ENCODE measurements around the gene DCAF6.

Gene DCAF6

DNA sequence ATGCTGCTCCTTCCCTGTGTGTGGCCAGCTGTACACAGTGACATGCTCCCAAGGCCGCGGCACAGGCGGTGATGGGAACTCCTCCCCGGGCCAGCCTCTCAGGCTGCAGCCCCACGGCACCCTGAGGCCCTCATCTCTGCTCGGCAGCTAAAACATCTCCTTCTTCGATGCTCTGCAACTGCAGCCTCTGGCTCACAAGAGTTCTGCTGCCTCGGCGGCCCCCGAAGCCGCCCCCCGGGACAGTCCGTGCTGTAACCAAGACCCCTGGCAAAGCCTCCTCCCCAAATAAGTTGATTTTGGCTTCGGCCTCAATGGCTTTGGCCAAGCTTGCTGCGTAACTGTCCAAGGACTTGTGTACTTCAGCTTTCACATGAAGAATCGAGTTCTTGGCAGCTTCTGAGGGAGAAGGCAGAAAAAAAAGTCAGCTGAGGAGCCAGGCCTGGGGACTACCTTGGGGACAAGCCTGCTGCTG, 149.0 kb downstream of the DCAF6 start:
- TF ChIP-seq ZNF274 (IDR thresholded peaks at IDR 0.05; ENCODE audit: low read depth, low read length) = no peak
- no peak overlapping the region for H3K4me3 ChIP-seq (ENCODE audit: low read length)

DNA sequence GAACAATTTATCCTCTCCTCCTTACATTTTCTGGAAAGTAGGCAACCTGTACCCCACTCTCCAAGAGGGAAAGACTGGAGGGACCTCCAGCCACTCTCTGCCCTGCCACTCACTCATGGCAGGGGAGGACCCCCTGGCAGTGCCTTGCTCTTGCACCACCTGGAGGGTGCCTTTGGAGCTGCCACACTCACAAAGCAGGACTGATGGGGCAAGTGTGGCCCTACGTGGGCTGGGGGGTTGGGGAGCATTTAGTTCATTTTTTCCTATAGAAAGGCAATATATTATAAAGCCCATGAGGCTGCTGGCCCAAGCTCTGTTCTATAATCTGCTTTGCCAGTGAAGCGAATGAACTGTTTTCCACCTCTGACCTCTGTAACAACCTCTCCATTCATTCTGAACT, 150.0 kb downstream of the DCAF6 start:
- no peak overlapping the region for H3K4me3 ChIP-seq (ENCODE audit: low read length)
- TF ChIP-seq ZNF274 (IDR thresholded peaks at IDR 0.05; ENCODE audit: low read depth, low read length) = no peak

DNA sequence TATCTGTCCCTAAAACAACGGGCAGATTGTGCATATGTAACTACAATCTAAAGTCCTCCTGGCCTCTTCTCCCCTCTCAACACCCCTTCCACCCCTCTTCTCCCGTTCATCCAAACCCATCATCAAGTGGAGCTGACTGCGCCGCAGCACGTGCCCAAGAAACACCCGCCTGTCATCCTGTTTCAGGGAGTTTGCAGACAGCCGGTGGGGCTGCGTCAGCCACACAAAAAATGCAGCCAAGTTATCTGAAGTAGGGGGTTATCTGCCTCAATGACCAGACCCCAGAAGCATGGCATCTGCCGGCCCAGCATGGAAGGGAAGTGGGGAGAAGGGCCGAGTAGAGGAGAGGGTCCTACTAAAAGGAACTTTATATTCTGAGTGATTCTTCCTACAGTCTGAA, 151.2 kb downstream of the DCAF6 start:
- H3K4me3 ChIP-seq (ENCODE audit: low read length) = no peak overlapping the region
- no peak for TF ChIP-seq ZNF274 (IDR thresholded peaks at IDR 0.05; ENCODE audit: low read depth, low read length)

DNA sequence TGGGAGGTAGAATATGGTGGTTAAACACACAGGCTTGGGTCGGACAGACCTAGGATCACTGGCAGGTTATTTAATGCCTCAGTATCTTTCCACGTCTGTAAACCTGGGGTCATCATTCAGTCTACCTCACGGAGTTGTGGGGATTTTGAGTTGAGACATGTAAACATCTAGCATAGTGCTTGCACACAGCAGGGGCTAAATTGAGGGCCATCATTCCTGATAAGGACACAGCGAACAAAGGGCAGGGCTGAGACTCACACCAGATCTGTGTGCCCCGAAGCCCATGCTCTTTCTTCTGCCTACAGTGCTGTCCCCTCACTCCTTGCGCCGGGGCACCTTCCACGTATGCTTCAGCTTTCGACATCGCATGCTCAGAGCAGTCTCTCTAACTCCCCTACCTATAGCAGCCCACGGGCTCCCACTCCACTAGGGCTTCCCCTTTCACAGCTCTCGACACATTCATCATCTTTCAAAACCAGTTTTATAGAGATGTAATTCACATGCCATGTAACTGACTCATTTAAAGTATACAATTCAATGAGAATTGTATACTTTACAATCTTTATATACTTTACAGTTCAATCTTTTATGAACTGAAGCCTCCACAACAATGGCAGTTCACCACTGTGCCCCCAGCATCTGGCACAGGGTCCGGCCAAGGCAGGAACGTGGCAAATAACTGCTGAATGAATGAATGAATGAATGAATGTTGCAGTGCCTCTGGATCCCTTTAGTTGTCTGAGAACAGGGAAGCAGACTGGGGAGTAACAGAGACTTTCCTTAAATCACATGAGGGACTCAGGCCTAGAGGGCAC, 152.2 kb downstream of the DCAF6 start:
- H3K4me3 ChIP-seq (ENCODE audit: low read length) = no peak overlapping the region
- TF ChIP-seq ZNF274 (IDR thresholded peaks at IDR 0.05; ENCODE audit: low read depth, low read length) = no peak

DNA sequence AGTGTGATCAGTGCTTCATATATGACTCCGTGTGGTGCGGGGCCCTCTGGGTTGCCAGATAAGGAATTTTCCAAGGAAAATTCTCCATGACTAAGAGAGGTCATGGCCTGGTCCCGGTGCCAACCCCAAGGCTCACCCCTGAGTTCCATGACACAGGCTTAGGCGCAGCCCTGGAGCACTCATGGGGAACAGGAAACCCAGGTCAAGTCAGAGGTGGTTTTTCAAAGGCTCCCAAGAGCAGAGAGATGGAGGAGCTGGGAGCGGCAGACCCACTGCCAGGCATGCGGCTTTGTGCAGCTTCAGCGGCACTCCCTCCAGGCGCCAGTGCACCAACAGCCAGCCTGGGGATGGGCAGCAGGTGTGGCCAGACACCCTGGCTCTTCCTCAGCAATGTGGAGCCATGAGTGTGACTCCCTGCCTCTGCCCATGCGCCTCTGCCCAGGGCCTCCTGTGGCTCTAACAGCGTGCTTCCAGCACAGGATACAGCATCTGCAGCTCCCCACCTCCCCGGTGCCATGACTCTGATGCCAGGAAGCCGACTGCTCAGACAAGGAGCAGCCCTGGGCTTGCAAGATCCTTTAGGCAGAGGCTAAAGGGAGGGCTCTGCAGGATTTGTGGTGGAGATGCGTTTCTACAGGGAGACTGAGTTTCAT, 153.0 kb downstream of the DCAF6 start:
- TF ChIP-seq ZNF274 (IDR thresholded peaks at IDR 0.05; ENCODE audit: low read depth, low read length) = no peak
- H3K4me3 ChIP-seq (ENCODE audit: low read length) = no peak overlapping the region

DNA sequence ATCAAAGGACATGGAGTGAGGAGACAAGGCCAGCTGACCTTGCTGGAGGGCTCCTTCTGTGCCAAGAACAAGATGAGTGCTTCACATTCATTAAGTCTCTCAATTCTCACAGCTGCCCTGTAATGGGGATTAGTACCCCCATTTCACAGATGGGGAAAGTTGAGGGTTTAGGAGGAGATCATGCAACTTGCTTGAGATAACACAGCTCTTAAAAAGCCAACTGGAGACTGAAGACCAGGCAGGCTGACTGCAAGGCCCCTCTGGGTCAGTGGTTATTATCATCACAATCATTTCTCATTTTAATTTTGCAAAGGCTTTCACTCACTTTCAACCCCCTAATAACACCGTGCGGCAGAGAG, 153.5 kb downstream of the DCAF6 start:
- no peak for TF ChIP-seq ZNF274 (IDR thresholded peaks at IDR 0.05; ENCODE audit: low read depth, low read length)
- no peak overlapping the region for H3K4me3 ChIP-seq (ENCODE audit: low read length)

DNA sequence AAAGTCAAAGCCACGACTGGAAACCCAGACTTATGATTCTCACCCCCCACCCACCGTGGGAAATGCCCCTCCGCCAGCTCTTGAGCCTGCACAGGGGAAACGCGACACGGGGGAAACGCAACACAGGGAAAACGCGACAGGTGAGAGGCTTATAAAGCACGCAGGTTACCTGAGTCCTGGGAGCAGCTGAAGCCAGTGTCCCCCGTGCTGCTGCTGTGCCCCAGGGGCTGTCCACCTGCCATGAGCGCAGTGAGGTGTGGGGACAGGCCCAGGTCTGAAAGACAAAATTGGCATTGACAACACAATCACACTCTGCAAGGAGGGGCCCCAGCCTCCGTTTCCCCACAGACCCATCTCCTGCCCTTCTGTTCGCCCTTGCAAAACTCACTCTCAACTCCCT, 153.9 kb downstream of the DCAF6 start:
- TF ChIP-seq ZNF274 (IDR thresholded peaks at IDR 0.05; ENCODE audit: low read depth, low read length) = no peak
- no peak overlapping the region for H3K4me3 ChIP-seq (ENCODE audit: low read length)

DNA sequence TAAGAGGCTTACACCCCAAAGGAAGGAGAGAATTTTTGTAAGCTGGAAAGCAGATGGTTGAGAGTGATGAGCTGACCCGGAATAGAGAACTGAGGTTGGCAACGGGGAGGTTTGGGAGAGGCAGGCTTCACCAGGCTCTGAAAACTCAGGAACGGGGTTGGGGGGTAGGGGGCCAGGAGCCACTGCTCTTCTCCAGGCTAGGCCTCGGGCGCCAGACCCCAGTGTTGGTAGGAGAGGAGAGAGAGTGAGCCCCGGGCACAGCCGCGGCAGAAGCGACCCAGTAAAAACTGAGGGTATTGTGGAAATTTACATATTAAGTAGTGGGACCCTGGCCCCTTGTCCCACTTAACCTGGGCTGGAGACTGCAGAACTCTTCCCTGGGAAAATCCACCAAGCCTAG, 154.6 kb downstream of the DCAF6 start:
- no peak for TF ChIP-seq ZNF274 (IDR thresholded peaks at IDR 0.05; ENCODE audit: low read depth, low read length)
- H3K4me3 ChIP-seq (ENCODE audit: low read length) = no peak overlapping the region

DNA sequence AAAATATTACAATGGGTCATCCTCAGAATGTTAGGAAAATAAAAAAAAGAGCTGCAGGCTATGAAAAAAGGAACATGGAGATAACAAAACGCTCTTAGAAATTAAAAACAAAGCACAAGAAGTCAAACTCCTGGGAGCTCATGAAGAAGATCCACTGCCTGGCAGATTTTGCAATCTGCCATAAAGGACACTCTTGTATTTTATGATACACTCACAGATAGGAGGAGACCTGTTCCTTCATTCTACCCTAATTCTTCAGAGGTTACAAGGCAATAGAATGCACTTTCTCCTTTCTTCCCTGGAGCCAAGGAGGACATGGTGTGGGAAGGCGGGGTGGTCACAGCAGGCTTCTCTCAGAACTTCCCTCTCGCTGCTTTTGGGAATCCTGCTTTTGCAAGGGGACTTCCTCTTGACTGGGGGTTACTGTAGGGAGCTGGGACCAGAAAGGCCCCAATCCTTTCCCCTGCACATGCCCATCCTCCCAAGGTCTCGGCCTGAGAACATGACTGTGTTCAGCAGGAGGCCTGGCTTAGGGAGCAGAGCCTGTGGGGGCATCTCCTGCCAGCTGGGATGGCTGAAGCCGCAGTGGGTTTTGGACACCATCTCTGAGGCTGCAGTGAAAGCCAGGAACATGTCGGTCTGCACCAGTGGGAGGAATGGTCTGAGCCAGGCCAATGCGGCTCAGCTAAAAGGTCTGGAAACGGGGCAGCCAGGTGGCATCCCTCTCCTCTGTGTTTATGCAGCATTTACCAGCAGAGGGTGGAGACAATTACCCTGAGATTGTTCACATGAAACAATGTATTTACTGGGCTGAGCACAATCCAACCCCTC, 155.5 kb downstream of the DCAF6 start:
- TF ChIP-seq ZNF274 (IDR thresholded peaks at IDR 0.05; ENCODE audit: low read depth, low read length) = no peak
- H3K4me3 ChIP-seq (ENCODE audit: low read length) = no peak overlapping the region

DNA sequence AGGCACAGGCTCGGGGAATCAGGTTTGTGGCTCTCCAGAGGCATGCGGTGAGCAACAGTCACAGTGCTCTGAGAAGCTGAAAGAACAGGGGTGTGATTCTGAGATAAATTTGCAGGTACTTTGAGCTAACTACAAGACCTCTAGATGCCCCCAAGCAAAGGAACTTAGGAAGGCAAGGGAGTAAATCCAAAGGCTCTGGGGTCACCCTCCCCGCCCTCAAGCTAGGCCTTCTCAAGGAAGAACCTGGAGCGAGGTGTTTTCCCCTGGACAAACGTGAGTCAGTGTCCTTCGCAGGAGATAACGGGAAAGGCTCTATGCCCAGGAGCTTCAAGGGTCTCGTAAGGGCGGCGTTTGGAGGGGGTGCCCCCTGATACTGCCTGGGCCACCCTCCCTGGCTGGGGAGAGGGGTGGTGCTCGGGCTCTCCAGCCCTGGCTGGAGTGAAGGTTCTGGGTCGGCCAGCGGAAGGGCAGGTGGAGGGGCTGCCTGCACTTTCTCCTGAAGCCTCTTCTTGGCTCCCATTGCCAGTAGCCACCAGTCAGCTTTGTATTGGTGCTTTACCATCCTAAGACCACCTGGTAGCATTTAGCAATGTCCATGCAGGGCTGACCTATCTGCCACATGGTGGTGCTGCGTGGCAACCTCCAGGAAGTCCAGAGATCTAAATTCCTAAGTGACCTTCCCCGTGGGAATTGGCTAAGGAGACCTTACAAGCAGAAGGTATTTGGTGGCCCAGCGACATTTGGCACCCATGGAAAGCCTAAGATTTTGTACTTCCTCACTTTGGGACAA, 156.3 kb downstream of the DCAF6 start:
- H3K4me3 ChIP-seq (ENCODE audit: low read length) = no peak overlapping the region

DNA sequence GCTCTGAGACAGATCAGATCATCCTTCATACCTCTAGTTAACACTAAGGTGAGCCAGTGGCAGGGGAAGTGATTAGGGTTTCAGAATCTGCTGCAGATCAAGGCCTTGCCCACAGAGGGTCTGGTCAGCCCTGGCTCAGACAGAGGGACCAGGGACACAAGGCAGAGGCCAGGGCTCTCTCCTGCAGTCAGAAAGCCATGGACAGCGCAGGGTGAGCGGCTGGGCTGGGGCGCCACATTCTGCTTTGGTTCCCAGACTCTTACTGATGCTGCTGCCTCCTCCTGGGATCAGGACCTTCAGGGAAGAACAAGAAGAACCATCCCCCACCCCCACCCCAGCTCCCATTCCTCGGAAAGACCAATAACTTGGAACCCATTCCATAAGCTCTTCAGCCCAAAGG, 157.1 kb downstream of the DCAF6 start:
- TF ChIP-seq ZNF274 (IDR thresholded peaks at IDR 0.05; ENCODE audit: low read depth, low read length) = no peak
- no peak overlapping the region for H3K4me3 ChIP-seq (ENCODE audit: low read length)

More for the DNA sequence above, 156.3 kb downstream of the DCAF6 start:
- no peak for TF ChIP-seq ZNF274 (IDR thresholded peaks at IDR 0.05; ENCODE audit: low read depth, low read length)

DNA sequence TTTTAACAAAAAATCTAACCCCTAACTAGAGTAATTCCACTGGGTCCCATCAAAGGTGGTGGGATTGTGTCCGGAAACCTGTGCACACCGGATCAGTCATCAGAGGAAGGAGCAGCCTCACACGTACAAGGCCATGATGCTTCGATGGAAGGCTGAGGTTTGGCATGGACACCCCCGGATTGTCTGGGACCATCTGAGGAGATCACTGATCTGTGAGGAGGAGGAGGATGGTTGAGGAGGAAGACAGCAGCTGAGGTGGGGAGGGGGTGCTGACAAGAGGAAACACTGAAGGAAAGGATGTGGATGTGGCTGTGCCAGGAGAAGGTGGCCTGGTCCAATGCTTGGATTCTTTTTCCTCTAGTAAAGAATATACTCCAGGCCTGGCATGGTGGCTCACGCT, 159.0 kb downstream of the DCAF6 start:
- no peak for TF ChIP-seq ZNF274 (IDR thresholded peaks at IDR 0.05; ENCODE audit: low read depth, low read length)
- no peak overlapping the region for H3K4me3 ChIP-seq (ENCODE audit: low read length)

DNA sequence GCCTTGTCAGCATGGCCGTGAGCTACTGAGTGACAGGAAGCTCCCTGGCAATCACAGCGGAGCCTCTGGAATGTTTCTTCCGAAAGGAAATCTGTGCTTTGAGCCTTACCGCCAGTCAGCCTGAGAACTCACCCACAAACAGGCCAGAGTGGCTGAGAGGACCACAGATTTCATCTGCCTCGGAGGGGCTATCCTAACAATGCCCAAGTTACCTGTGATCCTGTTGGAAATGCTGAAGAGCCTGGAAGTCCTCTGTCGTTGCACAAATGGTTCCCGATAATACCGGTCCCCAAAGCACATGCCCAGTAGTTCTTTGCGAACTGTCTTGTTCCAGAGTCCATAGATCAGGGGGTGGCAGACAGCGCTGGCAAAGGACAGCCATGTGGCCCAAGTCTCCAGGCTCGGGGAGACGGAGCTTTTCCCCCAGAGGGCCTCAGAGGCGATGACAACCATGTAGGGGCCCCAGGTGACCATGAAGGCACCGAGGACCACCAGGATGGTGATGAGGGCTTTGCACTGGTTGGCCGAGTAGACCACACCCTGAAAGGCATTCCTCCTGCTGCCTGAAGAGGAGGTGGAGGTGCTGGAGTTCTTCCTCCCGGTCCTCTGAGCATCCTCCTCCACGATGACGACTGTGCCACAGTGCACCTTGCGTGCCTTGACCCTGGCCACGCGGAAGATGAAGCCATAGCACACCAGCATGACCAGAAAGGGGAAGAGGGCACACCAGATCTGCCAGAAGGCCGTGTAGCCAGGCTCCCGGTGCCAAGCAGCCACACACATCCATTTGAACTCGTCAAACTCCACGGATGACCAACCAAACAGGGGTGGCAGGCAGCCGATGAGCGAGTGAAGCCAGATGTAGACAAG, 160.0 kb downstream of the DCAF6 start:
- TF ChIP-seq ZNF274 (IDR thresholded peaks at IDR 0.05; ENCODE audit: low read depth, low read length) = no peak

More for the DNA sequence above, 160.0 kb downstream of the DCAF6 start:
- no peak overlapping the region for H3K4me3 ChIP-seq (ENCODE audit: low read length)
